Bronchial epithelial cell (primary cell): Measurements from ENCODE around the gene WNT9A. TPM values are rescaled to one million over a fixed set of nuclear protein-coding genes. Genes with fewer than 3 reads are reported as not detected.

ENCODE experiments used
- DNase-seq: peaks from one replicate; pipeline ENCODE4 v3.0.0-alpha.2; 2010; ENCODE audit warnings: low read depth
- FAIRE-seq: peaks from 2 replicates; lab custom pipeline; 2011; peaks lifted over from hg19 to GRCh38; lab: Jason Lieb, UNC
- H3K27me3 ChIP-seq: 2 replicates; pipeline ENCODE4 v1.5.1; 2011; ENCODE audit warnings: low read length; ENCODE audit not compliant: control insufficient read depth, insufficient read depth
- H3K36me3 ChIP-seq: 2 replicates; pipeline ENCODE4 v1.5.1; 2011; ENCODE audit warnings: low read length; ENCODE audit not compliant: control insufficient read depth, insufficient read depth
- H3K4me3 ChIP-seq: 2 replicates; pipeline ENCODE4 v1.5.1; 2011; ENCODE audit warnings: mild to moderate bottlenecking, low read depth, low read length, control low read depth
- CTCF ChIP-seq: IDR thresholded peaks from 2 replicates; pipeline ENCODE4 v1.5.1; 2011; ENCODE audit warnings: mild to moderate bottlenecking, moderate library complexity, low read length, control low read depth, inconsistent platforms; ENCODE audit not compliant: insufficient read depth, severe bottlenecking
- total RNA-seq: library from RNA; depleted of rRNA; stranded (reverse); fragments of >200 nt; gene quantifications from 2 replicates; pipeline ENCODE4 v1.2.1, GENCODE V29; 2014

WNT9A gene
- total RNA-seq, 1 donor from 2014 or later: 4.2 TPM

GRCh38 chr1:227935826-227936225, 11.9 kb downstream of the WNT9A start:
- Histone ChIP-seq H3K4me3 (no peak overlapping the region), H3K36me3 (peaks cover 1% of the 10 kb centered on the region), H3K27me3 (no peaks in the 10 kb centered on the region)
- no peak for TF ChIP-seq CTCF
- no peak for DNase-seq
- no peak for FAIRE-seq

GRCh38 chr1:227934476-227935313, 13.0 kb downstream of the WNT9A start:
- no peaks in the 10 kb centered on the region for H3K27me3 ChIP-seq
- DNase-seq: peak; percentile 89
- peak; percentile 100 for FAIRE-seq
- TF ChIP-seq CTCF: no peak
- H3K4me3 ChIP-seq: no peak overlapping the region
- H3K36me3 ChIP-seq: peaks cover 1% of the 10 kb centered on the region

- Histone ChIP-seq H3K4me3 (no peak overlapping the region), H3K36me3 (peaks cover 1% of the 10 kb centered on the region), H3K27me3 (no peaks in the 10 kb centered on the region)
- no peak for TF ChIP-seq CTCF
- FAIRE-seq (no peak), DNase-seq (no peak)
Measured at GRCh38 chr1:227929751-227930472, 17.8 kb downstream of the WNT9A start.

GRCh38 chr1:227928811-227929375, 18.8 kb downstream of the WNT9A start:
- no peak for TF ChIP-seq CTCF
- FAIRE-seq: no peak
- no peaks in the 10 kb centered on the region for H3K27me3 ChIP-seq

GRCh38 chr1:227927971-227928741, 19.6 kb downstream of the WNT9A start:
- DNase-seq (no peak), FAIRE-seq (no peak)

More at GRCh38 chr1:227928811-227929375, 18.8 kb downstream of the WNT9A start:
- no peak for DNase-seq
- Histone ChIP-seq H3K36me3 (peaks cover 3% of the 10 kb centered on the region), H3K4me3 (no peak overlapping the region)

More at GRCh38 chr1:227927971-227928741, 19.6 kb downstream of the WNT9A start:
- Histone ChIP-seq H3K4me3 (no peak overlapping the region), H3K36me3 (peaks cover 3% of the 10 kb centered on the region), H3K27me3 (no peaks in the 10 kb centered on the region)
- TF ChIP-seq CTCF: no peak
